PC-3 (cell line): ENCODE results near the gene BRF1. TPM values are rescaled to one million over a fixed set of nuclear protein-coding genes. Genes with fewer than 3 reads are reported as not detected.

Experiments used
- ATAC-seq: fragments of 200-7000 bp; cut with Tn5 transposase; 2 replicates; pipeline ENCODE4 v1.9.1; 2020; ENCODE audit warnings: mild to moderate bottlenecking, moderate library complexity
- BruUV-seq: library from RNA; stranded (reverse); fragments of 400-500 nt; replicated peaks from 2 replicates; lab custom pipeline; 2021; lab: Mats Ljungman, UMichigan
- CTCF ChIA-PET: fragments of 300-600 bp; sonication (Branson Sonifier 250); formaldehyde crosslinking; loops from one replicate; lab custom pipeline; 2022; ENCODE audit warnings: antibody characterized with exemption; lab: Charles Lee
- POLR2A ChIA-PET: fragments of 300-600 bp; sonication (Branson Sonifier 250); formaldehyde crosslinking; loops from one replicate; lab custom pipeline; 2022; ENCODE audit warnings: antibody characterized with exemption; ENCODE audit not compliant: unreplicated experiment; lab: Charles Lee
- DNase-seq: peaks from one replicate; pipeline ENCODE4 v3.0.0-alpha.2; 2015
- H2AFZ ChIP-seq: fragments of 300-600 bp; sonication (generic); 2 replicates; pipeline ENCODE4 v1.6.0; 2016; ENCODE audit warnings: antibody characterized with exemption, low read length
- H3F3A ChIP-seq: fragments of 300-600 bp; sonication (generic); one replicate; pipeline ENCODE4 v1.6.0; 2017; ENCODE audit warnings: antibody characterized with exemption, low read length, control low read depth, mild to moderate bottlenecking; ENCODE audit not compliant: unreplicated experiment
- H3K27ac ChIP-seq: fragments of 300-600 bp; sonication (generic); 2 replicates; pipeline ENCODE4 v1.5.1; 2016; ENCODE audit warnings: mild to moderate bottlenecking, low read length
- H3K27me3 ChIP-seq: fragments of 300-600 bp; sonication (generic); 2 replicates; pipeline ENCODE4 v1.6.1; 2016; ENCODE audit warnings: low read length, mixed read lengths
- H3K36me3 ChIP-seq: fragments of 300-600 bp; sonication (generic); 2 replicates; pipeline ENCODE4 v1.6.1; 2016; ENCODE audit warnings: low read depth, mixed run types, low read length, mixed read lengths
- H3K4me1 ChIP-seq: fragments of 300-600 bp; sonication (generic); 2 replicates; pipeline ENCODE4 v1.5.1; 2016; ENCODE audit warnings: low read length; ENCODE audit not compliant: insufficient read depth
- H3K4me2 ChIP-seq: fragments of 300-600 bp; sonication (generic); 2 replicates; pipeline ENCODE4 v1.6.0; 2016; ENCODE audit warnings: low read length
- H3K4me3 ChIP-seq: fragments of 300-600 bp; sonication (generic); 2 replicates; pipeline ENCODE4 v1.5.1; 2016; ENCODE audit warnings: mild to moderate bottlenecking, low read length, mixed read lengths
- H3K79me2 ChIP-seq: fragments of 300-600 bp; sonication (generic); 2 replicates; pipeline ENCODE4 v1.6.1; 2017; ENCODE audit warnings: low read length, mixed read lengths
- H3K9ac ChIP-seq: fragments of 300-600 bp; sonication (generic); 2 replicates; pipeline ENCODE4 v1.6.0; 2016; ENCODE audit warnings: mild to moderate bottlenecking, low read length
- H3K9me2 ChIP-seq: fragments of 300-600 bp; sonication (generic); replicated peaks from 2 replicates; pipeline ENCODE4 v1.6.1; 2016; ENCODE audit warnings: mixed run types, low read length, mixed read lengths
- H3K9me3 ChIP-seq: fragments of 300-600 bp; sonication (generic); 2 replicates; pipeline ENCODE4 v1.6.1; 2016; ENCODE audit warnings: low read length, mixed read lengths
- H4K20me1 ChIP-seq: fragments of 300-600 bp; sonication (generic); 2 replicates; pipeline ENCODE4 v1.6.1; 2016; ENCODE audit warnings: low read length, mixed read lengths
- EZH2 ChIP-seq: fragments of 300-600 bp; sonication (generic); IDR thresholded peaks from one replicate; pipeline ENCODE4 v1.6.1; 2017; ENCODE audit warnings: antibody characterized with exemption, mild to moderate bottlenecking, low read length; ENCODE audit not compliant: unreplicated experiment
- EZH2phosphoT487 ChIP-seq: fragments of 300-600 bp; sonication (generic); IDR thresholded peaks from 2 replicates; pipeline ENCODE4 v1.6.1; 2018; ENCODE audit warnings: mild to moderate bottlenecking, antibody characterized with exemption, low read length, borderline replicate concordance
- intact Hi-C: fragments of 100-400 bp; cut with micrococcal nuclease; formaldehyde crosslinking; loops from 2 replicates; pipeline ENCODE4 v1.9.0; 2023
- total RNA-seq: library from RNA; depleted of rRNA; stranded (reverse); fragments of >200 nt; gene quantifications from 2 replicates; pipeline ENCODE4 v1.2.3, GENCODE V29; 2014
- TF ChIP-seq, protein P1 (sequence below): fragments of 300-600 bp; sonication (generic); conservative IDR thresholded peaks from 2 replicates; pipeline ENCODE4 v1.5.1; 2017; ENCODE audit warnings: antibody characterized with exemption, low read depth, mild to moderate bottlenecking, low read length

The BRF1 gene
- total RNA-seq, 1 experiment from 2014 or later: 55.8 TPM

DNA sequence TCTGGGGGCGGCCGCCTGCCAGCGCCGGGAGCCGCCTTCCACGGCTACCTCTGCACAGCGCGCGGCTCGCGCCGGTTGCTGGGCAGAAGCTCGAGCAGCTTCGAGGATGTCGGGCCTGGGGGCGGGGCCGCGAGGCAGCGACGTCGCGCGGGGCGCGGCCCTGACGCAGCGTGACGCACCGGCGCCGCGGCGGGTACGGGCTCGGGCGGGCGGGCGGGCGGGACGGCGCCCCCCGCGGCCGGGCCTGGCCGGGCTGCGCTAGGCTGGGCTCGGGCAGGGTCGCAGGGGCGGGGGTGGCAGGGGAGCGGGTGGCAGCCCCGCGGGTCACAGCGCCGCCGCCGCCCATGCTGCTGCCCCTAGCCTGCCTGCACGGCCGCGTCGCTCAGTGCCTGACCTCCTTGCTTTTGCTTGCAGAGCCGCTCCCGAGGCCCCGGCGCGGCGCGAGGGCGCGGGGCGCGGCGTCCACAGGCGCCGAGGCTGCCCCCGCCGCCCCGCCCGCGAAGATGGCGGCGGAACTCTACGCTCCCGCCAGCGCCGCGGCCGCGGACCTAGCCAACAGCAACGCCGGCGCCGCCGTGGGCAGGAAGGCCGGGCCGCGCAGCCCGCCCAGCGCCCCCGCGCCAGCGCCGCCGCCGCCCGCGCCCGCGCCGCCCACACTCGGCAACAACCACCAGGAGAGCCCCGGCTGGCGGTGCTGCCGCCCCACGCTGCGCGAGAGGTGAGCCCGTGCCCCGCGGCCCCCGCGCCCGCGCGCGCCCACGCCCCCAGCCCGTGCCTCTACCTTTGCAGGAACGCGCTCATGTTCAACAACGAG, 52.2 kb downstream of the BRF1 start, which contains the start of gene BTBD6:
BTBD6 (plus strand) TSS at position 166 of the 814 bp plus-strand sequence; CDS start at position 345, 179 bp downstream.
- Histone ChIP-seq H3K9ac (peak within 1 kb of the TSS; percentile 76), H3K36me3 (peaks cover 6% of the 10 kb centered on the region; the same call in 1 of the 2 replicates), H3K27me3 (no peaks in the 10 kb centered on the region), H3K4me2 (peak within 1 kb of the TSS; percentile 99), H3K9me2 (no peaks in the 10 kb centered on the region), H3K27ac (peak within 1 kb of the TSS; percentile 37; the same call in 1 of the 2 replicates), H3K79me2 (peaks cover 59% of the 10 kb centered on the region), H3K9me3 (no peaks in the 10 kb centered on the region), H4K20me1 (no peaks in the 10 kb centered on the region), H2AFZ (peak within 1 kb of the TSS; percentile 71), H3F3A (no peaks in the 10 kb centered on the region), H3K4me1 (peaks cover 22% of the 10 kb centered on the region), H3K4me3 (peak within 1 kb of the TSS; percentile 92)
- DNase-seq (peak; percentile 90), ATAC-seq (peak; percentile 90)
- TF ChIP-seq EZH2 (no peak), EZH2phosphoT487 (no peak)
- TF ChIP-seq, protein P1, sequence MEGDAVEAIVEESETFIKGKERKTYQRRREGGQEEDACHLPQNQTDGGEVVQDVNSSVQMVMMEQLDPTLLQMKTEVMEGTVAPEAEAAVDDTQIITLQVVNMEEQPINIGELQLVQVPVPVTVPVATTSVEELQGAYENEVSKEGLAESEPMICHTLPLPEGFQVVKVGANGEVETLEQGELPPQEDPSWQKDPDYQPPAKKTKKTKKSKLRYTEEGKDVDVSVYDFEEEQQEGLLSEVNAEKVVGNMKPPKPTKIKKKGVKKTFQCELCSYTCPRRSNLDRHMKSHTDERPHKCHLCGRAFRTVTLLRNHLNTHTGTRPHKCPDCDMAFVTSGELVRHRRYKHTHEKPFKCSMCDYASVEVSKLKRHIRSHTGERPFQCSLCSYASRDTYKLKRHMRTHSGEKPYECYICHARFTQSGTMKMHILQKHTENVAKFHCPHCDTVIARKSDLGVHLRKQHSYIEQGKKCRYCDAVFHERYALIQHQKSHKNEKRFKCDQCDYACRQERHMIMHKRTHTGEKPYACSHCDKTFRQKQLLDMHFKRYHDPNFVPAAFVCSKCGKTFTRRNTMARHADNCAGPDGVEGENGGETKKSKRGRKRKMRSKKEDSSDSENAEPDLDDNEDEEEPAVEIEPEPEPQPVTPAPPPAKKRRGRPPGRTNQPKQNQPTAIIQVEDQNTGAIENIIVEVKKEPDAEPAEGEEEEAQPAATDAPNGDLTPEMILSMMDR: no peak
- intact Hi-C loops: no loop called here
- POLR2A ChIA-PET: no interaction called here
- BruUV-seq: no TSS peak
- CTCF ChIA-PET: interaction anchor here (0.6 to 1.3 kb wide), 3 partner anchors 42 to 162 kb away, joined by 3 to 5 read pairs (median 4); no protein-coding TSS in a partner anchor

DNA sequence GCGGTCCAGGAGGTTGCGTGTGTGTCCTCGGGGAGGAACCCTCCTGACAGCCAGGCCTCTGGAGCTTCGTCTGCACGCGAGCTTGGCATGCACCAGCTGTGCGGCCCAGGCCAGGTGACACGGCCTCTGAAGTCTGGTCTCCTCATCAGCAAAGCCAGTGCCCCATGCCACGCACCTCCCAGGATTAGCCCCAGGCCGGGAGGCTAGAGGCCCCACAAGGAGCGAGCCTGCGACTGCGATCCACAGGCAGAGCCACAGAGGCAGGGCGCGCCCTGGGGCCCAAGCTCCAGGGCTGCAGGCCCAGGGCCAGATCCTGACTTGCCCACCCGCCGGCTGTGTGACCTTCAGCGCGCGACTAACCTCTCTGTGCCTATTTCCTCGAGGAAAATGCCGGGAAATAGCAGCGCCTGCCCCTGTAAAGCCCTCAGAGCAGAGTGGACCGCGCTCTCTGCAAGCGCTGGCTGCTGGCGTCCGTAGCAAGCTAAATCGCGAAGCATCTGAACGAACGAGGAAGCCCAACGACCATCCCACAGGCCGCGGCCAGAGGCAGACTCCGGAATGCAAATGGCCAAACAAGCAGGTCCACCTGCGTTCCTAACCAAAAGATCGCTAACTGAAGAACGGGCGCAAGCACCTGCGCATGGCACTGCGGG, 53.0 kb downstream of the BRF1 start:
- DNase-seq (no peak), ATAC-seq (peak; percentile 9)
- BruUV-seq: no TSS peak
- Histone ChIP-seq H3K9me2 (no peaks in the 10 kb centered on the region), H3F3A (no peaks in the 10 kb centered on the region), H3K4me1 (peaks cover 22% of the 10 kb centered on the region), H3K4me2 (peak overlapping the region; percentile 93), H3K27ac (no peak overlapping the region), H3K9me3 (no peaks in the 10 kb centered on the region), H3K4me3 (peak overlapping the region; percentile 79), H2AFZ (peak overlapping the region; percentile 71), H4K20me1 (no peaks in the 10 kb centered on the region), H3K27me3 (no peaks in the 10 kb centered on the region), H3K36me3 (peaks cover 6% of the 10 kb centered on the region; the same call in 1 of the 2 replicates), H3K9ac (peak overlapping the region; percentile 67), H3K79me2 (peaks cover 61% of the 10 kb centered on the region)
- no peak for TF ChIP-seq EZH2phosphoT487
- TF ChIP-seq EZH2: no peak
- TF ChIP-seq, protein P1: no peak
- intact Hi-C loops: no loop called here
- ChIA-PET CTCF (interaction anchor here (0.6 to 0.8 kb wide), 2 partner anchors 43 to 45 kb away, joined by 4 to 5 read pairs; no protein-coding TSS in a partner anchor), POLR2A (no interaction called here)
